Measurements from ENCODE around the gene PTCD1. TPM values are rescaled to one million over a fixed set of nuclear protein-coding genes. Genes with fewer than 3 reads are reported as not detected.

Gene PTCD1
- total and polyA plus RNA-seq, 2 of the 8 experiments (the other 6 are each of a cell fraction or from before 2014, with no cell fraction given) = 7.5 to 7.6 TPM

DNA sequence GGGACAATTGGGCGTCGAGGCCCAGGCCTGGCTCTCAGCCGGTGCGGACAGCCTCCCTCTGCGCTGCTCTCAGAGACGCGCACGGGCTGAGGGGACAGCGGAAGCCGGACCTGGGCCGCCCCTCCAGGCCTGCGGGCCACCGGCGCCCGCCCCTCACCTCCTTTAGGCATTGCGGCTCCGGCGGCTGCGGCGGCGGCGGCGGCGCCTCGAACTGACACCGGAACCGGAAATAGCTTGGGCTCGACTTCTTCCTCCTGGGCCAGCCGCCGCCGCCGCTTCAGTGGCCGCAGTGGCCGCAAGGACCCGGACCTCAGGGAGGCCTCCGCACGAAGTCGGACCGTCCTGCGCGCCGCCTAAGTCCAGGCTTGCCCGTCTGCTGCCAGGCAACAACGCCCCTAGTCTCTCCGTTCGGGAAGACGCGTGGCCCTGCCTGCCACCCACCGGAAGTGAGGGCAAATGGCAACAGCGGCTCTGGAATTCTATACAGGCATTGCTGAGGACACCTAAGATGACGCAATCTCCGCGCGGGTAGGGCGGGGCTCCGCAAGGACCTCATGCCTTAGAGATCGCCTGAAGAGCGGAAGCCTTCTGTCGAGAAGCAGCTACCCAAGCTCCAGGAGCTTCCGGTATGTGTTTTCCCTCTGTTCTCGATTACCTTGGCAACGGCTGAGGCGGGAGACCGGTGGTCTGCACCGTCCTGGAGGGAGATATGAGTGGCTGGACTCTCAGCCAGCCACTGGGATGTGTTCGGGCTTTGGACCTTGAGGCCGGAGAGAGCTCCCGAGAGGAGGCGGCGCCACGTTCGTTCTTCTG lies 30.0 kb downstream of the PTCD1 start, which contains the start of the genes BUD31 and PDAP1 (continued):
- TF ChIP-seq PHF8 (conservative IDR thresholded peaks at IDR 0.05; ENCODE audit: low read depth, low read length) (peak; percentile 88), POLR2A (IDR thresholded peaks at IDR 0.05; ENCODE audit: control extremely low read depth in 1 of 2, low read depth in 2 of 2, low read length in 2 of 2) (peak; percentile 61 to 78), CEBPB (IDR thresholded peaks at IDR 0.05; ENCODE audit: low read depth, low read length) (peak; percentile 100), CREB1 (IDR thresholded peaks at IDR 0.05) (peak; percentile 89), SIRT6 (IDR thresholded peaks at IDR 0.05; ENCODE audit: low read length) (no peak), KDM5A (IDR thresholded peaks at IDR 0.05; ENCODE audit: low read length) (peak; percentile 13; the same call in 1 of the 2 replicates), SP2 (IDR thresholded peaks at IDR 0.05; ENCODE audit: low read length) (no peak), CTBP2 (IDR thresholded peaks at IDR 0.05; ENCODE audit: borderline replicate concordance, insufficient read depth, insufficient read length, low read length) (no peak), TEAD4 (IDR thresholded peaks at IDR 0.05; ENCODE audit: low read depth, low read length) (peak; percentile 18; the same call in 1 of the 2 replicates), MAFK (IDR thresholded peaks at IDR 0.05; ENCODE audit: low read depth, low read length) (no peak), RBBP5 (IDR thresholded peaks at IDR 0.05; ENCODE audit: borderline replicate concordance, low read depth, low read length) (peak; percentile 46; the same call in 1 of the 2 replicates), NANOG (IDR thresholded peaks at IDR 0.05; ENCODE audit: insufficient read depth, low read depth, low read length, poor library complexity, severe bottlenecking) (no peak), SP4 (IDR thresholded peaks at IDR 0.05; ENCODE audit: low read length) (peak; percentile 100), SIN3A (conservative IDR thresholded peaks at IDR 0.05 in 1 of 2, IDR thresholded peaks at IDR 0.05 in 1 of 2; ENCODE audit: low read depth in 1 of 2, low read length in 2 of 2) (peak; percentile 65 to 93; a peak in 2 of 4 replicates), RFX5 (IDR thresholded peaks at IDR 0.05; ENCODE audit: borderline replicate concordance, low read depth, low read length) (no peak), TCF12 (IDR thresholded peaks at IDR 0.05; ENCODE audit: low read depth, low read length) (no peak), CBX5 (IDR thresholded peaks at IDR 0.05; ENCODE audit: low read depth, low read length) (no peak), SRF (IDR thresholded peaks at IDR 0.05; ENCODE audit: low read depth, low read length) (no peak), ASH2L (IDR thresholded peaks at IDR 0.05; ENCODE audit: low read length) (peak; percentile 51)
- TF ChIP-seq, protein P1, sequence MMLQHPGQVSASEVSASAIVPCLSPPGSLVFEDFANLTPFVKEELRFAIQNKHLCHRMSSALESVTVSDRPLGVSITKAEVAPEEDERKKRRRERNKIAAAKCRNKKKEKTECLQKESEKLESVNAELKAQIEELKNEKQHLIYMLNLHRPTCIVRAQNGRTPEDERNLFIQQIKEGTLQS (IDR thresholded peaks at IDR 0.05; ENCODE audit: insufficient read depth, low read depth, low read length) = peak; percentile 98
- TF ChIP-seq, protein P2, sequence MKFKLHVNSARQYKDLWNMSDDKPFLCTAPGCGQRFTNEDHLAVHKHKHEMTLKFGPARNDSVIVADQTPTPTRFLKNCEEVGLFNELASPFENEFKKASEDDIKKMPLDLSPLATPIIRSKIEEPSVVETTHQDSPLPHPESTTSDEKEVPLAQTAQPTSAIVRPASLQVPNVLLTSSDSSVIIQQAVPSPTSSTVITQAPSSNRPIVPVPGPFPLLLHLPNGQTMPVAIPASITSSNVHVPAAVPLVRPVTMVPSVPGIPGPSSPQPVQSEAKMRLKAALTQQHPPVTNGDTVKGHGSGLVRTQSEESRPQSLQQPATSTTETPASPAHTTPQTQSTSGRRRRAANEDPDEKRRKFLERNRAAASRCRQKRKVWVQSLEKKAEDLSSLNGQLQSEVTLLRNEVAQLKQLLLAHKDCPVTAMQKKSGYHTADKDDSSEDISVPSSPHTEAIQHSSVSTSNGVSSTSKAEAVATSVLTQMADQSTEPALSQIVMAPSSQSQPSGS (IDR thresholded peaks at IDR 0.05; ENCODE audit: low read length) = peak; percentile 99
- TF ChIP-seq, protein P3, sequence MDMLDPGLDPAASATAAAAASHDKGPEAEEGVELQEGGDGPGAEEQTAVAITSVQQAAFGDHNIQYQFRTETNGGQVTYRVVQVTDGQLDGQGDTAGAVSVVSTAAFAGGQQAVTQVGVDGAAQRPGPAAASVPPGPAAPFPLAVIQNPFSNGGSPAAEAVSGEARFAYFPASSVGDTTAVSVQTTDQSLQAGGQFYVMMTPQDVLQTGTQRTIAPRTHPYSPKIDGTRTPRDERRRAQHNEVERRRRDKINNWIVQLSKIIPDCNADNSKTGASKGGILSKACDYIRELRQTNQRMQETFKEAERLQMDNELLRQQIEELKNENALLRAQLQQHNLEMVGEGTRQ (IDR thresholded peaks at IDR 0.05; ENCODE audit: low read length) = no peak
